GM21717 (cell line): ENCODE measurements around the gene CD47.

Source experiments
- ATAC-seq: cut with Tn5 transposase; IDR thresholded peaks from one replicate; pipeline ENCODE4 v1.9.1; 2021; ENCODE audit warnings: mild to moderate bottlenecking, moderate library complexity; ENCODE audit not compliant: unreplicated experiment

CD47 gene

GRCh38 chr3:108018552-108018951 lies 72.3 kb downstream of the CD47 start:
- no peak for ATAC-seq

DNA sequence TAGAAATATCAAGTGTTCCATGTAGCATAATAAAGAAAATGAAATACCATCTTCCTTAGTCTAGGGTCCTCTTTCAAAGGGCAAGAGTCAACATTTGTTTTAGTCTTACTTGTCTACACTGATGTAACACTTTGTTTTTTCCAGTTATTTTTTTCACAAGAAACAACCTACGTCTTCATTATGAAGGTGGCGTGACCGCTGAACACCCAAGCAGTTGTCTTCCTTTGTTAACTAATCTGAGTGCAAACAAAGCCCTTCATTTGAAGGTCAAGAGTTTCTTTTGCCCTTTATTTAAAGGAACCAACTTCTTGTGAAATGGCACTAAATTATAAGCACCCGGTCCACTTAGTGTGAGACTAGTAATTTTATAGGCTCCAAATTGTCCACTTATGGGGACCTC lies 73.2 kb downstream of the CD47 start:
- no peak for ATAC-seq

DNA sequence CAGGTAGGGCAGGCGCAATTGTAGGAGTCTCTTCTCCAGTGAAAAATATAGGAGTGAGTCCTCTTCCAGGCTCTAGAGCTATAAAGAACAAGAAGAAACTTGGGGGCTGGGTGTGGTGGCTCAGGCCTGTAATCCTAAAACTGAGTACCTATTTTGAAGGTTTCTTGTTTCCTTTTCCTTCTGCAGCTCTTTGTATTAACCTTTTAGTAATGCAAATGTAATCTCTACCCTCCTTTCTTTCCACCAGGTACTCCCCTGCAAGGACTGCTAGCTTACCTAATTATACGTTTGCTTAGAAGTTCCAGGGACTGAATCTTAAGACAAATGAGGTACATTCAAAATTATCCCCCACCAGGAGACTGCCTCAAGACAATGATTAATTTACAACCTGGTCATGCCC lies 75.9 kb downstream of the CD47 start:
- no peak for ATAC-seq

GRCh38 chr3:108013141-108014055 lies 77.4 kb downstream of the CD47 start:
- ATAC-seq, result no peak

- ATAC-seq, result no peak
Measured at GRCh38 chr3:108012304-108012703, 78.5 kb downstream of the CD47 start.

- no peak for ATAC-seq
Measured at GRCh38 chr3:108011616-108012015, 79.2 kb downstream of the CD47 start.

GRCh38 chr3:108008931-108009639 lies 81.7 kb downstream of the CD47 start:
- no peak for ATAC-seq

DNA sequence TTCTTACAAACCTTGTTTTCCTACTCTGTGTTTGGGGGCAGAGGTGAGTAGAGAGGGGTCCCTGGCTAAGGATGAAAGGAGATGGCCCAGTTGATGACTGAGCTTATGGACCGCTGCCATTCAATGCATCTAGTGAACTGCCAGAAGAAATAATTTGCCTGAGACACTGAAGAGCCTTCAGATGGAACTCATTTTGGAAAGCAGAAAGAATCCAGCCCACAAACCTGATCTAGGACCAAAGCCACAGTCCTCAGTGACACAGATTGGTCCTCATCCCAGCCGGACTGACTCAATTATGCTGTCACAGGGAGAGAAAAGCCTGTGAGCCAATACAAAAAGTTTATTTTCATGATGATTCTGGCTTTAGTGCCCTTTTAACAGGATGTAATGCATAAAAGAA lies 82.7 kb downstream of the CD47 start:
- ATAC-seq, result no peak

DNA sequence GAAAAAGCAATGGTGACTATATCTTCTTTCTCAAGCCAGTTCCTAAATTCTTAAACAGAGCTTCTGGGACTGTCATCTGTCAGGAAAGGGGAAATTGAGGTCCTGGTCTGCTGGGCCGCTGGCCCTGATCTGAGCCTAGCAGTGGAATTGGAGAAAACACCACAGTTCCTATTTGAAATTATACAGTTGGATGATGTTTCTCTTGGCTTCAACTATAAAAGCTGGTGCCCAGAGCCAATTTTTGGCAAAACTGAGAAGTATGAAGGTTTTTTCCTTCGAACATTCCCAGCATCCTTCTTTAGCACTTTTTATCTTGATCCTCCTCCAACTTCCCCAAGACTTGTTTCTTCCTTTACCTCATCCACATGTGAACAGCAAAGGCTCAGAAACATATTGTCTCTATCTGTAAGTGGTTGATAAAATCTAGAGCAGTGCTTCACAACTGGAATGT lies 83.9 kb downstream of the CD47 start:
- ATAC-seq, result no peak

GRCh38 chr3:108006077-108006771 lies 84.6 kb downstream of the CD47 start:
- no peak for ATAC-seq

GRCh38 chr3:108004647-108005046 lies 86.2 kb downstream of the CD47 start:
- no peak for ATAC-seq

GRCh38 chr3:108001457-108001856 lies 89.4 kb downstream of the CD47 start:
- no peak for ATAC-seq

DNA sequence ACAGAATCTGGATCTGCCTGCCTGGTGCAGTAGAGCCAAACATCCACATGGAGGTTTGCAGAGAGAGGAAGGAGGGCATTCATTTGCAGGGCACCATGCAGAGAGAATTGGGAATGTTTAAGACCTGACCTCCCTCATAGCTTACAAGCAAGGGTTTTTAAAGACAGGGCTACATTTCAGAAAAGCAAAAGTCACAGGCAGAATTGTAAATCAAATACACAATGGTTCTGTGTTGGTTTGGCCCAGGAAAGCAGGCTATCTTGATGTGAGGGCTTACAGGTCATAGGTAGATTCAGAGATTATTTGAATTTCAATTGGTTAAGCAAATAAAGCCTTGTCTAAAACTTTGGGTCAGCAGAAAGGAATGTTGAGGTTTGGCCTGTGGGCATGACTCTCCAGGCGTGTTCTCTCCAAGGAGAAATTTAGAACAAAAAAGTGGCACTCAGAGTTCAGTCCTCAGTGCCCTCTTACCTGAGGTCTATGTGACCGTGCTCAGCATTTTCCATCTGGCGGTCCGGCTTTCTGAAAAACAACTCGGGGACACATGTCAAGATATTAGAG lies 91.5 kb downstream of the CD47 start:
- ATAC-seq, result no peak

GRCh38 chr3:107997671-107998070 lies 93.2 kb downstream of the CD47 start:
- no peak for ATAC-seq

- ATAC-seq, result no peak
Measured at GRCh38 chr3:107995823-107996222, 95.0 kb downstream of the CD47 start.

GRCh38 chr3:107994956-107995715 lies 95.7 kb downstream of the CD47 start:
- no peak for ATAC-seq

DNA sequence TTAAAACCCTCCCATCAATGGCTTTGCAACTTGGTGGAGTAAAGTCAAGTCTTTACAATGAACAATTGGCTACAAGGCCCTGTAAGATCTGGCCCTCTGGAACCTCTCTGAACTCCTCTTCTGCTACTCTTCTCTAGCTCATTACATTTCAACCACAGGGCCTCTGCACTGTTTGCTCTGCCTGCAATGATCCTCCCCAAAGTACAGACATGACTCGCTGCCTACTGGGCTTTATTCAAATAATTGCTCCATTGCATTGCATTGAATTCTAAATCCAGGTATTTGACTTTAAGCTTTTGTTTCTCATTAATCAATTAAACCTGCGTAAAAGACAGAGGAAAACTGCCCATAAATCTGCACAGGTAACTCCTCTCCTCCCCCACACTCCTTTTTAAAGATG lies 96.7 kb downstream of the CD47 start:
- no peak for ATAC-seq

DNA sequence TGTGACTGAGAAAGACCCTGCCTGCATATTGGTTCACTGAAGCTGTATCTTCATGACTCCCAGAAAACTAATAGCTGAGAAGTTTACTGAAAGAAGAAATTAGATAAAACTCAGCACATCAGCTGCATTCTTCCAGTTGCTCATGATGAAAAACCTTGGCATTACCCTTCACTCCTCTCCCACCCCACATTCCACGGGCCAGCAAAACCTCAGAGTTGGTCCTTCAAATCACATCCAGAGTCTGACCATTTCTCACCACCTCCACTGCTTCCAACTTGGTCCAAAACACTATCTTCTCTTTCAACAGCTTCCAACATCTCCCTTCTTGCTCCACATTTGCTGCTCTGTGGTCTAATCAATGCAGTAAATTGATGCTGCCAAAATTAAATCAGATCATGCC lies 97.1 kb downstream of the CD47 start:
- no peak for ATAC-seq
